ENCODE data around the gene CDYL2. TPM values are rescaled to one million over a fixed set of nuclear protein-coding genes. Genes with fewer than 3 reads are reported as not detected.
"Not testable (repeated sequence)": the region's sequence is repeated elsewhere in the genome, so short reads cannot be mapped to it uniquely, and the experiment has no call there.

The CDYL2 gene, protein sequence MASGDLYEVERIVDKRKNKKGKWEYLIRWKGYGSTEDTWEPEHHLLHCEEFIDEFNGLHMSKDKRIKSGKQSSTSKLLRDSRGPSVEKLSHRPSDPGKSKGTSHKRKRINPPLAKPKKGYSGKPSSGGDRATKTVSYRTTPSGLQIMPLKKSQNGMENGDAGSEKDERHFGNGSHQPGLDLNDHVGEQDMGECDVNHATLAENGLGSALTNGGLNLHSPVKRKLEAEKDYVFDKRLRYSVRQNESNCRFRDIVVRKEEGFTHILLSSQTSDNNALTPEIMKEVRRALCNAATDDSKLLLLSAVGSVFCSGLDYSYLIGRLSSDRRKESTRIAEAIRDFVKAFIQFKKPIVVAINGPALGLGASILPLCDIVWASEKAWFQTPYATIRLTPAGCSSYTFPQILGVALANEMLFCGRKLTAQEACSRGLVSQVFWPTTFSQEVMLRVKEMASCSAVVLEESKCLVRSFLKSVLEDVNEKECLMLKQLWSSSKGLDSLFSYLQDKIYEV
- 2.6 TPM for polyA plus RNA-seq (ENCODE audit: insufficient read length)

DNA sequence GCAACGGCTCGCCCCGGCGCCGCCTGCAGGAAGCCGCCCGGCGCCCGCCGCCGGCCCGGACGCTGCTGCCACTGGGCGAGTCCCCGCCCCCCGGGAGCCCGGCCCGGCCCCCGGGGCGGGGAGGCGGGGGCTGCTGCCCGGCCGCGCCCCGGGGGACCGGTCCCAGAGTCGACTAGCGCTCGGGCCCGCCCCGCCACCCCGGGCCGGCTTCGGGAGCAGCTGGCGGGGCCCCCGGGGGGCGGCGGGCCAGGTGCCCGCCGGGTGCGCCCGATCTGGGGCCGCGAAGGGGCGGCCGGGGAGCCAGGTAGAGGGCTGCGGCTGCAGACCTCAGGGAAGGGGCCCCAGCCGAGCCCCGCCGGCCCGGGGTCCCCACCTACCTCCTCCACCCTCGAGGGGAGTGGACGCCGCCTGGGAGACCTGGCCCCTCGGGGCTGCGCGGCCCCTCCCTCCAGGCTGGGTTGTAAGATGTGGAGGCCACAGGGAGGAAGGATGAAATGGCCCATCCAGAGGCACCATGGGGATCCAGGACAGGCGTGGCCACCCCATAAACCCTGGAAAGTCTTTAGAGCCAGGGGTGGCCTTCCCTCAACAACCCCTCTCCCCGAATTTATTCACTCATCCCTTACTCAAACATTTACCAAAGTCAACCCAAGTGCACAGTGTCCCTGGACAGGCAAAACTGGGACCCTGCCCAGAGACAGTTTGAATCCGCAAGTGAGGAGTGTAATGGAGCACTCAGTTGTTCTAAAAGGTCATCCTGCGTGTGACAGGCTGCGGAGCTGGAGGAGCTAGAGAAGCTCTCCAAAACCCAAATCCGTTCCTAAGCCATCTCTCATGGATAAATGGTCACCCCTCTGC, at the start of gene CDYL2:
Gene CDYL2, minus strand, starts transcription at position 73 of the 858 bp plus-strand sequence. CDS start 425 bp downstream, outside the sequence.
- peak; percentile 1 for DNase-seq

DNA sequence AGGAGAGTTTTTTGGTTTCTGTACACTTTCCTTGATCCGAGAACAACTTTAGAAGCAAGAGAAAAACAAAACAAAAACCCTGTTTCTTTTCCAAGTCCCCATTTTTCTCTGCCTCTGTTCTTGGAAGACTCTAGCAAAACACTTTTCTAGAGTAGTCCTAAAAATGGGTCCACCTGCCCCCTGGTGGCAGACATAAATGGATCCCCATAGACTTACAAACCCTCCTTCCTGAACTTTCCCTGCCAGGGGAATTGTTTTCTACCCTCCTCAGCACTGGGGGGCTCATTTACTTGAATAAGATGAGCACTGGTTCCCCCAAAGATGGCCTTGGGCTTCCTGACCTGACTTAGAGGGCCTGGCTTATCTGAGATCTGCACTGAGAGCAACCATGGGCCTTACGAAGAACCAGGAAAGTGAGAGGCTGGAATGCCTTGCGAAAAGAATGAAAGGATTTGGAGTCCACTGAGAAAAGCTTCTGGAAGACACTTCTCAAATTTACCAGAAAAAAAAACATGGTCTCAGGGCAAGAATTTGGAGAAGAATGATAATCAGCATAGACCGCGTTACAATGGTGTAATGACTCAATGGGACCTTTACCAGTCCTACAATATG, 48.0 kb upstream of the CDYL2 start:
- DNase-seq: no peak

DNA sequence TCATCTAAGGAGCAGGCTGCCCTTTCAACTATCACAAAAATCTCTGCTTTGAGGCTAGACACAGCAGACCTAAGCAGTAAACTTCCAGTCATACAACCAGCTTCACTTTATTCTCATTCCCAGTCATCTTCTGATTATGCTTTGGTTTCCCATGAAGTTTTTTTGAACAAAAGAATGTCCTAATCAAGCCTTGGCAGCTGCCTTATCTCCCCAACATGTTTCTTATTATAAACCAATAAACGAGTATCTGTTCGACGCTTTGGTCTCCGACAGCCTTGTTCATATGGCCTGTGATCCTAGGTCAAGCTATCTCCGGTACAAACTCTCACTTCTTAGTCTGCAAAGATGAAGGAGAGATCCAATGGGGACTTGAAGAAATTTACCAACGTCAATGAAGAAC, 47.4 kb upstream of the CDYL2 start:
- DNase-seq: no peak

DNA sequence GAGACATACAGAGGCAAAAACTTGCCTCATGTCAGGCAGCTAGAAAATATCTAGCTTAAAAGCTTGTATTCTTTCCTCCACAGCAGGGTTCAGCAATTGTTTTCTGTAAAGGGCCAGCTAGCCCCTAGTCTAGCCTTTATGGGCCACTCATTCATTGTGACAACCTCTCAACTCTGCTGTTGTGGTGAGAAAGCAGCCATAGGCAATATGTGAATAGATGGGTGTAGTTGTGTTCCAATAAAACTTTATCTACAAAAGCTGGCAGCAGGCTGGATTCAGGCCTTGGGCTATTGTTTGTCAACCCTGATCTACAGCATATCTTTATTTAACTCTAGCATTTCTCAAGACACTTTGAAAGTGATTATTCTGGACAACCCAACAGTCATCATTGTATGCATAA, 46.4 kb upstream of the CDYL2 start:
- no peak for DNase-seq

DNA sequence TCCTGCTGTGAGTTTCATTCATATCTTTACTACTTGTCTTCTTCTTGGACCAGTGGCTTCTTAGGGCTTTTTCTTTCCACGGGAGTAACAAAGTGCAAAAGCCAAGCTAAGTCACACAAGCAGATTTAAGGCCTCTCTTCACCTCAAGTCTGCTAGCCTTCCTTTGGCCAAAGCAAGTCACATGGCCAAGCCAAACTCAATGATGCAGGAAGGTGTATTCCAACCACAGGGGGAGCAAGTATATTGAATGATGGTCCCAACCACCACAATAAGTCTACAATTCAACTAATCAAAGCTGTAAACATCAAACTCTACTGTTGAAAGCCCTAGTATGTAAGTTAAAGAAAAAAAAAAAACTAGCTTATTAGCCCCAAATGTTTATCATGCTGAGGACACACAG, 44.5 kb upstream of the CDYL2 start:
- DNase-seq: no peak

DNA sequence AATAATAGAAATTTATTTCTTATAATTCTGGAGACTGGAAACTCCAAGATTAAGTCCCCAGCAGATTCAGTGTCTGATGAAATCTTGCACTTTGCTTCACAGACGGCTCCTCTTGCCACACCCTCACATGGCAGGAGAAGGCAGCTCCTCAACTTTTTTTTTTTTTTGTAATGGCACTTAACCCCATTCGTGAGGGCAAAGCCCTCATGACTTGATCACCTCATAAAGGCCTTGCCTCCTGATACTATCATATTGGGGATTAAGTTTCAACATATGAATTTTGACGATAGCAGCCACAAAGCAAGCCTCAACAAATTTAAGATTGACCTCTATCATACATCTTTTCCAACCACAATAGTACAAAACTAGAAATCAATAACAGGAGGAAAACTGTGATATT, 42.3 kb upstream of the CDYL2 start:
- no peak for DNase-seq

DNA sequence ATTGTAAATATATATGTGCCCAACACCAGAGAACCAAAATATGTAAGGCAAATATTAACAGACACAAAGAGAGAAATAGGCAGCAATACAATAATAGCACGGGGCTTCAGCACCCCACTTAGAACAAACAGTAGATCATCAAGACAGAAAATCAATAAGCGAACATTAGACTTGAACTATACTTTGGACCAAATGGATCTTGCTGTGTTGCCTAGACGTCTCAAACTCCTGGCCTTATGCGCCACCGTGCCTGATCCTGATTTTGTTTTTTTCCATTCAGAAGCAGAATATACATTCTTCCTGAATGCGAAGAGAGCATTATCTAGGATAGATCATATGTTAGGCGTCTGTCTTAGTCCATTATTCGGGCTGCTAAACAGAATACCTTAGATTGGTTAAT, 41.9 kb upstream of the CDYL2 start:
- no peak for DNase-seq

DNA sequence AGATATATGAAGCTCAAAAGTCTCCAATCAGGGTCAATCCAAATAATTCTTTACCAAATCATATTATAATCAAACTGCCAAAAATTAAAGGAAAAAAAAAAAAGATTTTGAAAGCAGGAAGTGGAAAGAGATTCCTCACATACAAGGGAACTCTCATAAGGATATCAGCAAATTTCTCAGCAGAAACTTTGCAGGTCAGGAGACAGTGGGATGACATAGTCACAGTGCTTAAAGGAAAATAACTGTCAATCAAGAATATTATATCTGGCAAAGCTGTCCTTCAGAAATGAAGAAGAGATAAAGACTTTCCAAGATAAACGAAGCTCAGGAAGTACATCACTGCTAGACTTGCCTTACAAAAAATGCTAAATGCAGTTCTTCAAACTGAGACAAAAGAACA, 40.0 kb upstream of the CDYL2 start:
- no peak for DNase-seq

DNA sequence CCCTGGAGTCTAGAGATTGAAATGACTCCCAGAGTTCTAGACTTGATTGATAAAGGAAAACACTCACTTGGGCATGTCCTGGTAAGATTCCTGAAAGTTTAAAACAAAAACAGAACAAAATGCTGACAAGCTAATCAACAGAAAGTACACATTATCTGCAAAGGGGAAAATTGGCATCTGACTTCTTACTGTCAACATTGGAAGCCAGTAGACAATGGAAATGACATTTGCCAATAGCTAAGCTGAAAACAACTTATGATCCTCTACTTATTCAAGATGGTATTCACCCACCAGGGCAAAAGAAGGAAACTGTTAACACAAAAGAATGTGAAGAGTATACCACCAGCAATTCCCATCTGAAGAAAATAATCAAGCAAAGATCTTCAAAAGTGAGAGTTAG, 36.8 kb upstream of the CDYL2 start:
- DNase-seq: no peak

DNA sequence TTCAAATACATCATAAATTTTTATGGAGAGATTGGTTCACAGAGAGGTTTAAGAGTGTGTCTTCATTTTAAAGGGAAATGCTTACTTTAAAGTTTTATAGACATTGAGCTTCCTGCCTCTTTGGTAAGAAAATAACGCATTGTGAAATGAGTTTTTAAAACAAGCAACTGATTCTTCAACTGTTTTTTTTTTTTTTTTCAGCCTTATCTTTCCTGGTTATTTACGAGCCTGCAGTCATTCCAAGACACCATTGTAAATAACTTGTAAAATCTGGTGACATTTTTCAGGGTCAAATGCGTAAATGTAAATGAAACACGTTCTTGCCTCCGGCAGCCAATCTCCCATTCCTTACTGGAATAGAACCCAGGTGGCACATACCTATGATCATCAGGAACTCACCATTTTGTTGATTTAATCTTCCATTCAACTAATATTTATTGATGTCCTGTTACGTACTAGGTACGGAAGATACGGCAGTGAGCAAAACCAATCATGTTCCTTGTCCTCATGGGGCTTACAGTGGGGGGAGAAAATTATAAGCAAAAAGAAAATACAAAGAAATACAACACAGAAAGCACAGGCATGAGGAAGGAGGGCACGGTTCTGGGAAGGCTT, 33.2 kb upstream of the CDYL2 start:
- no peak for DNase-seq

DNA sequence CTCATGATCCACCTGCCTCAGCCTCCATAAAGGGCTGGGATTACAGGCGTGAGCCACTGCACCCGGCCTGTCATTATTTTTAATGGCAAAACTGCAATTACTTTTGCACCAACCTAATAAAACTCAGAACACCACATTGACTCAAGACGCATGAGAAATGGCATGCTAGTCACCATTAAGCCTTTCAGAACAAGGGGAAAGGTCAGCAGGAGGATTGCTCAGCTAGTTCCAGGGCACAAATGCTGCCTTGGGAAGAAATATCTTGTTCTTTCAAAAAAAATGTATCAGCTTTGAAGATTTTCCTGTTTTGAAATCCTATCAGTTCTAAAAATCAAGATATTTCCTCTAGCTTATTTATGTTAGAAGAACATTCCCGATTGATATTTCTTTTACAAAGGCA, 32.4 kb upstream of the CDYL2 start:
- no peak for DNase-seq

DNA sequence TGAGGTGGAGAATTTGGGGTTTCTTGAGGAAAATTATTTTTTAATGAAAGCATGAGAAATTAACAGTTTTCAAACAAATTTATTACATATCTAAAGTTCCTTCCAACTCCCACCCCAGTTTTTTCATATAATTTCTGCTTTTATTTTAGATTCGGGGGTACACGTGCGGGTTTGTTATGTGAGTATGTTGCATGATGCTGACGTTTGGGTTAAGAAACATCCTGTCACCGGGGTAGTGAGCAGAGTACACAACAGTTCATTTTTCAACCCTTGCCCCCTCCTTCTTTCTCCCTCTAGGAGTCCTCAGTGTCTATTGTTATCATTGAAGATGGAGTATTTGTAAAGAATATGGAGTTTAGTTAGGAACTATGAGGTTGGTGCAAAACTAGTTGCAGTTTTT, 31.8 kb upstream of the CDYL2 start:
- no peak for DNase-seq

DNA sequence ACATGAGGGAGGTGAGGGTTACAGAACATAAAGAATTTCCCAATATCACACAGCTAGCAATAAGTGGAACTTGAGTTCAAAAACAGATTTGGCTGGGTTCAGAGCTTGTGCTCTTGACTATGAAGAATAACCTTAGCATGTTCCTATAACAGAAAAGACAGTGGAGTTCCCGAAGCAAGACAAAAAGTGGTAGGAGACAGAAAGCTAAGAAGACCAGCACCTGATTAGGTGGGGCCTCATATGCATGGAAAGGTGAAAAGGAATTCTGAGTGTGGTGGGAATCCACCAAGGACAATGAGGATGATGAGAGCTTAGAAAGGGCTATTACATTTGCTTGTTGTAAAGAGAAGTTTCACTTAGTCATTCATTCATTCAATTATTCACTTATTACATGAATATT, 26.6 kb upstream of the CDYL2 start:
- DNase-seq: no peak

DNA sequence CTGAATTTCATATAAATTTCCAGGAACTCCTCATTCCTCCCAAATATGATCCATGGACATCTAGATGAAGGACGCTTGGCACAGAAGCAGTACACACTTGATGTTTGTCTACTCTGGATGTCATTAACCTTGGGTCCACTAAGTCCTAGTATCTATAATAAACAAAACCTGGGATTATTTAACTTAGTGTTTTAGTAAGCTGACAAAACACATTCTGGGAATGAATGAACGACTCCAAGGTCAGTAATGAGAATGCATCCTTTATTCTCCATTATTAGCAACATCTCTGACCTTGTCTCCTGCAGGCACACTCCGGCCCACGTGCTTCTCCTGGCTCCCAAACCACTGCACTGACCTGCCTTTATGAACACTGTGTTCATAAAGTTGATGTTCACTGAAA, 24.1 kb upstream of the CDYL2 start:
- DNase-seq: no peak

DNA sequence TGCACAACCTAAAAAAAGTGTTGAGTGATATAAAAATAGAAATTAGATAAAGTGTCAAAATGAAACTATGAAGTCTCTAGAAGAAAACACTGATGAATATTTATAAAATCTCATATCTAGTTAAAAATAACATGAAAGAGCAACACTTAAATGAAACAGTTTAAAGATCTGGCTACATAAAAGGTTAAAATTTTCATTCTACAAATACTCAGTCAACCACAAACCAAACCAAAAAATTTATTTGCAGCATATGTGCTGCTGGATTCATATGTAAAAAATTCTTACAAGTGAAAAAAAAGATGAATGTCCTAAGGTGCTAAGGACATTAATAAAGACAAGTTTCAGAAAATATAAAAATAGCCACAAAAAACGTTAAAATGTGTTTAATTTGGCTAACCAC, 22.6 kb upstream of the CDYL2 start:
- DNase-seq: no peak

DNA sequence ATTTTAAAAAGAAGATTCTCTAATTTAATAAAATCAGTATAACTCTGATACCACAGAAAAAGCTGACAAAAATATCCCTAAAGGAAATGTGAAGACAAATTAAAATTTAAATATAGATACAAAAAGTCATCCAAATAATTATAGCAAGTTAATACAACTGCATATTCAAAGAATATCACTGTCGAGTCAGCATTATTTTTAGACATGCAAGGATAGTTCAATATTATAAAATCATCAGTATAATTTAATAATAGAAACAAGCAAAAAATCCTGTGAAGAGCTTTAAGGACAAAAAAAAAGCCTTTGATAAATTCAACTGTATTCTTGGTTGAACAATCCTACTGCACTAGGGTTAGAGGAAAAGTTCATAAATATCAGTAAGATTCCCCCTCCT, 21.0 kb upstream of the CDYL2 start:
- DNase-seq: no peak

DNA sequence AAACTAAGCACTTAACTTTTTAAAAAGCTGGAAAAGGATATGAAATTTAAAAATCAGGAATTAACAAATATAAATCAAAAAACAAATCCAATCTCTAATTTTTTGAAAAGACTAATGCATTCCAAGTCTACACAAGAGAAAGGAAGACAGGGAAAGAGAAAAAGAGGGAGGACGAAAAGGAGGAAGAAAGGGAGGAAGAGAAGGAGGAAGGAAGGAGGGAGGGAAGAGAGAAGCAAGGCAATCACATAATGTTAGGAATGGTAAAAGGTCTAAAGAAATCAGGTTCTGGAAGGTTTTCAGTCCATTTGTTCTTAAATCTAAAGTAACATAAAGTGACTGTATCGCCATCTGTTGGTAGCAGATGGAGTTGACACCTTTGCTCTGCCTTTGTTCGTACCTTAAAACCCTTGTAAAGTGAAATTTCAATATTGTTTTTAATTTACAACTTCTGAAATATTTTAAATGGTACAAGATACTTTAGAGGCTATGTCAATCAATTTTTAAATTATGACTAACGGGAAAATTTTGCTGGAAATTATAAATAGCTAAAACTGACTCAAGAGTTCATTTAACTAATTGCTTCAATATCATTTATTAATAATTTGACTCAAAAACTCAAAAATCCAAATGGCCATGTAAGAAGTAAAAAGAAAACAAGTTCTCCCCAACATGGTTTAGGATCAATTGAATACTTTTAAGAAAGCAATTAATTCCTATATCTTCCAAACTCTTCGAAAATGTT, 20.4 kb upstream of the CDYL2 start:
- peak; percentile 40 for DNase-seq

DNA sequence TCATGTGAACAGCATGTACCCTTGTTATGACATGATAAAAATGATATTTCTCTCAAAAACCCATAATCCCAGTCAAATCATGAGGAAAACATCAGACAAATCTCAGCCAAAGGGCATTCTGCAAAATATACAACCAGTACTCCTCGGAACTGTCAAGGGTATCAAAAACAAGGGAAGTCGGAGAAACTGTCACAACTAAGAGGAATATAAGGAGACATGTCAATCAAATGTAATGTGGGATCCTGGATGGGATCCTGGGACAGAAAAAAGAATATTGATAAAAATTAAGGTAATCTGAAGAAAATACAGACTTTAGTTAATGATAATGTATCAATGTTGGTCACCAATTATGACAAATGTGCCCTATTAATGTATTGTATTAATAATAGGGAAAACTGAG, 15.6 kb upstream of the CDYL2 start:
- no peak for DNase-seq

DNA sequence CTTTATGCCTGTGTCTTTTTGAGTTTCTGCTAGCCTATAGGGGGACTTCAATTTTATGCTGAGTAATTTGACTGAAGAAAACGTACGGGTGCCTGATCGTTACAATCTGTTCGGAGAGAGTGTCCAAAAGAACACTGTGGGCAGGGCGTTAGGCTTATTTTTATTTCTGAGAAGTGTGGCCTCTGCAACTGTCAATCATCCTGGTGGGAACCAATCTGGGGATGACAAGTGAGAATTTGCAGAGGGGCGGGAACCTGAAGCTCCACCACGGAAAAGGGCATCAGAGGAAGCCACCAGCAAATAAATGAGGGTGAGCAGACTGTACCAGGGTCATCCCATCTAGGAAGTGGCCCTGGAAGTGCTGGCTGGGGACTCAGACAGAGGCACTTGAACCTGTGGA, 12.0 kb upstream of the CDYL2 start:
- no peak for DNase-seq

DNA sequence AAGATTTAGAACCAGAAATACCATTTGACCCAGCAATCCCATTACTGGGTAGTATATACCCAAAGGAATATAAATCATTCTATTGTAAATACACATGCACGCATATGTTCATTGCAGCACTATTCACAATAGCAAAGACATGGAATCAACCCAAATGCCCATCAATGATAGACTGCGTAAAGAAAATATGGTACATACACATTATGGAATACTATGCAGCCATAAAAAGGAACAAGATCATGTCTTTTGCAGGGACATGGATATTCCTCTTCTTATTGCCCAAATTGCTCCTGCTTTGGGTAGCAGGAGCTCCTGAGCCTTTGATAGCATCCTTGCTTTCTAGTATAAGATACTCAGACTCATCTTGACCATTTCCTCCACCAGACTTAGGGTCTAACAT, 10.9 kb upstream of the CDYL2 start:
- DNase-seq: not testable (repeated sequence)

DNA sequence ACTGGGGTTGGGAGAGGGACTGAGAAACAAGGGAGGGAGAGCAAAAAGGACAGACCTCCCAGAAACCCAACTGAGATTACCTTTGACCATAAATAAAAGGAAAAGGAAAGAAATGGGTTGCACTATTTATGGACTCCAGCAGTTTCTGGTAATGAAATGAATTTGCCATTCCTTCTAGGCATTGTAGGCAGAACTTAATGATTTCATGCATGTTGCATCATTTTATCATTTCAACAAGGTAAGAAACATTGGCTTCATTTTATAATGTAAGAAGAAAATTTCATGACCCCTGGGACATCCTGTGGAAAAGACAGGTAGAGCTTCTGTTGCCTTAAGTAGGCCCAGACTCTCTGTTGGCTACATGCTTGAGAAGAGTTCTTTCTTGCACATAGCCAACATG, 8.2 kb upstream of the CDYL2 start:
- no peak for DNase-seq

DNA sequence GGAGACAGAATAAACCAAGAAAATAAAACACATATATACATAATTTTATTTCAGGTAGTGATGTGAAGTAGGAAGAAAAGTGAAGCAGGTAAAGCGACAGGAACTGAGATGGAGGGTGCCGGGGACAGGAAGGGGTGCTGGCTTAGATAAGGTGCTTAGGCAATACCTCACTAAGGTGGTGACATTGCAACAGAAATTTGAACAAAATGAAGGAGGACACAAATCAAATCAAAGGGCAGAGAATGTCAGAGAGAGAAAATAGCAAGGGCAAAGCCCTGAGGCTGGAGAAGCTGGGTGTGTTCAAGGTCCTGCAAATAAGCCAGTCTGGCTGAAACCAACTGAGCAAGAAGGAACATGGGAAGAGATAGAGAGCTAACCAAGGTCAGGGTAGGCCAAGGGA, 5.0 kb upstream of the CDYL2 start:
- DNase-seq: no peak
